HG03354 (cell line): Measurements from ENCODE around the gene OR9Q1.
"Not testable (repeated sequence)": the region's sequence is repeated elsewhere in the genome, so short reads cannot be mapped to it uniquely, and the experiment has no call there.

Experiments
- ATAC-seq: cut with Tn5 transposase; IDR thresholded peaks from one replicate; pipeline ENCODE4 v1.9.1; 2021; ENCODE audit warnings: mild to moderate bottlenecking; ENCODE audit not compliant: unreplicated experiment, poor library complexity, severe bottlenecking

OR9Q1 gene

DNA sequence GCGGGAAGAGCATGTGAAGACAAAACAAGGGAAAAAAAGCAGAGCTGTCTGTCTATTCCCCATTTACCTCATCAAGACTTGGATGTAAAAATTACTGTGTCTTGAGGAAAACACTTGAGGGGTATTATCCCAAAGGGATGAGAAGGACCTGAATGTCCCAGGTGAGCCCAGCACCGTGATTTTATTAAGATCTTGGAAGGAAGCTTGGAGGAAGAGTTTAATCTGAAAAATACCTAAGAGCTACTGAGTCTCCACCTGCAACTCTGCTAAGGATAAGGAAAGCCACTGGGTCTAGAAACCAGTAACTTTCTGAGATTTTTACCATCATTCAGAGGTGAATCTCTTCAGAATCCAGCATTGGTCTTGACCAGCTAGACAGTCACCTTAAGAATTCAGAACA, 188.7 kb downstream of the OR9Q1 start, which contains the start of gene OR1S1:
TSS of gene OR1S1 (plus strand) at position 301 of the 400 bp plus-strand sequence.
- ATAC-seq, result not testable (repeated sequence)

- no peak for ATAC-seq
Measured at GRCh38 chr11:58216476-58216875, 192.8 kb downstream of the OR9Q1 start.

GRCh38 chr11:58222721-58223120, 199.0 kb downstream of the OR9Q1 start:
- ATAC-seq, result no peak

DNA sequence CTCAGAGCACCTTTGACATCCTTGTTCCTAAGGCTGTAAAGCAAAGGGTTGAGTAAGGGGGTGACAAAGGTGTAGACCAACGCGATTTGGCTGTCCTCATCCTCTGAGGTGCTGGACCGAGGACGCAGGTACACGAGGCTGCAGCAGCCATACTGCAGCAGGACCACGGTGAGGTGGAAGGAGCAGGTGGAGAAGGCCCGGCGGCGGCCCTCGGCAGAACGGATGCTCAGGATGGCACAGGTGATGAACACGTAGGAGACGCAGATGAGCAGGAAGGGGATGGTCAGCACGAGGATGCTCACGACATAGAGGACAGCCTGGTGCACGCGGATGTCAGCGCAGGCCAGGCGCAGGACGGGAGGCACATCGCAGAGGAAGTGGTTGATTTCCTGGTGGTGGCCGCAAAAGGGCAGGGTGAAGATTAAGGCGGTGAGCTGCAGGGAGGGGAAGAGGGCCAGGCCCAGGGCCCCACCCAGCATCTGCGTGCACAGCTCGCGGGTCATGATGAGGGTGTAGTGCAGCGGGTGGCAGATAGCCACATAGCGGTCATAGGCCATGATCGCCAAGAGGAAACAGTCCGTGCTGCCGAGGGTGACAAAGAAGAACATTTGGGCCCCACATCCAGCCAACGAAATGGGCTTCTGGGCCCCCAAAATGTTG, 204.4 kb downstream of the OR9Q1 start:
- ATAC-seq, result no peak
